IPS-18a (cell line): ENCODE data around the gene HNRNPA1.
"Not testable (repeated sequence)": the region's sequence is repeated elsewhere in the genome, so short reads cannot be mapped to it uniquely, and the experiment has no call there.

Source experiments
- H3K27ac ChIP-seq: one replicate; pipeline ENCODE4 v1.5.1; 2013; ENCODE audit warnings: low read length
- H3K27me3 ChIP-seq: one replicate; pipeline ENCODE4 v1.6.1; 2013; ENCODE audit warnings: mild to moderate bottlenecking, low read length; ENCODE audit not compliant: control insufficient read depth, insufficient read depth
- H3K36me3 ChIP-seq: one replicate; pipeline ENCODE4 v1.6.1; 2013; ENCODE audit warnings: low read depth, low read length; ENCODE audit not compliant: control insufficient read depth
- H3K4me1 ChIP-seq: one replicate; pipeline ENCODE4 v1.6.1; 2013; ENCODE audit warnings: low read depth, low read length; ENCODE audit not compliant: control insufficient read depth
- H3K4me3 ChIP-seq: one replicate; pipeline ENCODE4 v1.5.1; 2013; ENCODE audit warnings: low read length
- H3K9ac ChIP-seq: one replicate; pipeline ENCODE4 v1.6.1; 2013; ENCODE audit warnings: mild to moderate bottlenecking, low read length, moderate library complexity
- H3K9me3 ChIP-seq: one replicate; pipeline ENCODE4 v1.6.1; 2013; ENCODE audit warnings: low read depth, low read length; ENCODE audit not compliant: control insufficient read depth

The HNRNPA1 gene

DNA sequence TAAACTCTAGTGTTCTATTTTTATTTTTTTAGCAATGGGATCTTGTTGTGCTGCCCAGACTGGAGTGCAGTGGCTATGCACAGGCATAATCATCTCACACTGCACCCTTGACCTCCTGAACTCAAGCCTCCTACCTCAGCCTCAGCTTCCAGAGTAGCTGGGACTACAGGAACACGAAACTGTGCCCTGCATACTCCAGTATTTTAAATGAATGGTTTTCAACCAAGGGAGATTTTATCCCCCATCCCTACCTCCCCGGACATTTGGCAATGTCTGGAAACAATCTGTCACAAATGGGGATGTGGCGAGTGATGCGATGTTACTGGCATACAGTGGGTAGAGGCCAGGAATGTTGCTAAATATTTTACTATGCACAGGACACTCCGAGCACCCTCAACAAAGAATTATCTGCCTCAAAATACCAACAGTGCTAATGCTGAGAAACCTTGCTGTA lies 2.7 kb upstream of the HNRNPA1 start:
- Histone ChIP-seq H3K9ac (peak overlapping the region; percentile 99), H3K4me1 (peaks cover 16% of the 10 kb centered on the region), H3K4me3 (peak overlapping the region; percentile 89), H3K27ac (no peak overlapping the region), H3K9me3 (no peaks in the 10 kb centered on the region), H3K27me3 (no peaks in the 10 kb centered on the region), H3K36me3 (peaks cover 32% of the 10 kb centered on the region)

DNA sequence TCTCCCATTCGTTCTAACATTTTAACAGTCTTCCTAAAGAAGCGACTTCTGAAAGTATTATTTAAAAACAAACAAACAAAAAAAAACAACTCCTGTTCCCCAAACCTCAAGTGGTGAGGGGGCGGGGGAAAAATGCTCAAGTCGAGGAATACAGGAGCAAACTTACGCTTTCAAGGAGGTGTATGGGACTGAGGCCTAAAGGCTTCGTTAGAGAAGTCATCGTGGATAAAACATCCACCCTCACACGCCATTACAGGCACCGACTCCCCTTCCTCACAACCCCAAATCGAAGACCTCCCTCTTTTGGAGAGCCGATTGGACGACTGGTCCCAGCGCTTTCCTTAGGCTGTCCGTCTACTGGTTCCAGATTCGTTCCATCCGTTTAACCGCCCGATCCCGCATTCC lies 1.3 kb upstream of the HNRNPA1 start:
- Histone ChIP-seq H3K9ac (peak overlapping the region; percentile 99), H3K4me1 (peaks cover 17% of the 10 kb centered on the region), H3K4me3 (peak overlapping the region; percentile 89), H3K36me3 (peaks cover 36% of the 10 kb centered on the region), H3K27ac (peak overlapping the region; percentile 80), H3K27me3 (no peaks in the 10 kb centered on the region), H3K9me3 (no peaks in the 10 kb centered on the region)

DNA sequence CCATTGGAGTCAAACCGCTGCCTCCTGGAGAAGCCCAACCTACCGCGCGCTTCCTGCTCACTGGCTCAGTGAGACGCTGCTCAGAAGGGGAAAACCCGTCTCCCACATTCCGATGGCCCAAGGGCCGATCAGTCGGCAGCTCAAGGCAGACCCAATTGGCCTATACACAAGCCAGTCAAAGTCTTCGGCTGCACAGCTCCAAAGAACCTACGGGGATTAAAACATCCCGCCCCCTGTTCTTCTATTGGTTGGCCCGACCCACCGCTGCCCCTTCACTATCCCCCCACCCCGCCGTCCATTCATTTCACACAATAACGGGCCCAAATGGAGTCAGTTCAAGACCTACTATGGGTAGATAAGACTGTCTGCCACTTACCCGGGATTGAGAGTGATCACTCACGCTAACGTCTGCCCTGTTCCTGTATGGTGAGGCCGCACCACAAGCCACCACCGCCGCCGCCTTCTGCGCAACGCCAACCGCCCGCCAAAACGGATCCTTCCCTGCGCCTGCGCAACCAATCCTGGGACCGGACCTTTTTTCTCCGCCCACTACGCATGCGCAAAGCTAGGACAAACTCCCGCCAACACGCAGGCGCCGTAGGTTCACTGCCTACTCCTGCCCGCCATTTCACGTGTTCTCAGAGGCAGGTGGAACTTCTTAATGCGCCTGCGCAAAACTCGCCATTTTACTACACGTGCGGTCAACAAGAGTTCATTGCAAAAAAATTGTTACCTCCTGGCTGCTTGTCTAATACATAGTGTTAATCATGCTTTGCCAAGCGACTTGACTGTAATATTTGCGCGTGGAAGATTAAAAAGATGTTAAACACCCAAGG lies 676 bp upstream of the HNRNPA1 start, which contains the start of gene CBX5:
Gene CBX5, minus strand, starts transcription at position 491 of the 836 bp plus-strand sequence. CDS start 22,472 bp downstream, outside the sequence.
- H3K36me3 ChIP-seq, result peaks cover 41% of the 10 kb centered on the region
- no peaks in the 10 kb centered on the region for H3K9me3 ChIP-seq
- peaks cover 17% of the 10 kb centered on the region for H3K4me1 ChIP-seq

DNA sequence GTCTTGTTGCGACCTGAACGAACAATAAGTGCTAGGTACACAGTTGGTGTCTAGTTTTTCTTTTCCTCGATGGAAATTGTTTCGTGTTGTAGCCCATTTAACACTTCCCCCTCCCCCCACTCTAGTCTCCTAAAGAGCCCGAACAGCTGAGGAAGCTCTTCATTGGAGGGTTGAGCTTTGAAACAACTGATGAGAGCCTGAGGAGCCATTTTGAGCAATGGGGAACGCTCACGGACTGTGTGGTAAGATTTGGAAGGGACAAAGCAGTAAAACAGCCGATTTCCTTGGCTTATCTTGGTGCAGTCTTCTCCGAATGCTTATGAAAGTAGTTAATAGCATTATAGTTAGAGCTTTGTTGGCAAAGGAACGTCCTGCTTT lies 724 bp downstream of the HNRNPA1 start:
- Histone ChIP-seq H3K4me1 (peaks cover 17% of the 10 kb centered on the region), H3K9ac (peak overlapping the region; percentile 99), H3K4me3 (peak overlapping the region; percentile 89), H3K27ac (peak overlapping the region; percentile 97), H3K36me3 (peaks cover 55% of the 10 kb centered on the region)
- not testable (repeated sequence) for H3K27me3 ChIP-seq, H3K9me3 ChIP-seq

More for the DNA sequence above, 676 bp upstream of the HNRNPA1 start, which contains the start of gene CBX5:
- Histone ChIP-seq H3K9ac (peak within 1 kb of the TSS; percentile 99), H3K27ac (peak within 1 kb of the TSS; percentile 98), H3K27me3 (no peaks in the 10 kb centered on the region), H3K4me3 (peak within 1 kb of the TSS; percentile 89)

DNA sequence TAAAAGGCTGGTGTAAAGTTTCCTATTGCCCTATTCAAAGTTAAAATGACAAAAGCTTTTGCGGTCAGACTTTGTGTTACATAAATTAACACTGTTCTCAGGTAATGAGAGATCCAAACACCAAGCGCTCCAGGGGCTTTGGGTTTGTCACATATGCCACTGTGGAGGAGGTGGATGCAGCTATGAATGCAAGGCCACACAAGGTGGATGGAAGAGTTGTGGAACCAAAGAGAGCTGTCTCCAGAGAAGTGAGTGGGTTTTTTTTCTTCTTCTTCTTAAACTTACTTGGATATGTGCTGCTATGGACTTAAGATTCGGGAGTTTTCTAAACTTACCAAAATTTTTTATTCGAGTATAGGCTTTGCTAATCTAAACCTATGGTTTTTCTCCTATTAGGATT lies 1.2 kb downstream of the HNRNPA1 start:
- peaks cover 59% of the 10 kb centered on the region for H3K36me3 ChIP-seq
- peak overlapping the region; percentile 89 for H3K4me3 ChIP-seq
- H3K27me3 ChIP-seq, H3K9me3 ChIP-seq: not testable (repeated sequence)
- H3K9ac ChIP-seq, result peak overlapping the region; percentile 99
- peak overlapping the region; percentile 97 for H3K27ac ChIP-seq
- H3K4me1 ChIP-seq, result peaks cover 17% of the 10 kb centered on the region

DNA sequence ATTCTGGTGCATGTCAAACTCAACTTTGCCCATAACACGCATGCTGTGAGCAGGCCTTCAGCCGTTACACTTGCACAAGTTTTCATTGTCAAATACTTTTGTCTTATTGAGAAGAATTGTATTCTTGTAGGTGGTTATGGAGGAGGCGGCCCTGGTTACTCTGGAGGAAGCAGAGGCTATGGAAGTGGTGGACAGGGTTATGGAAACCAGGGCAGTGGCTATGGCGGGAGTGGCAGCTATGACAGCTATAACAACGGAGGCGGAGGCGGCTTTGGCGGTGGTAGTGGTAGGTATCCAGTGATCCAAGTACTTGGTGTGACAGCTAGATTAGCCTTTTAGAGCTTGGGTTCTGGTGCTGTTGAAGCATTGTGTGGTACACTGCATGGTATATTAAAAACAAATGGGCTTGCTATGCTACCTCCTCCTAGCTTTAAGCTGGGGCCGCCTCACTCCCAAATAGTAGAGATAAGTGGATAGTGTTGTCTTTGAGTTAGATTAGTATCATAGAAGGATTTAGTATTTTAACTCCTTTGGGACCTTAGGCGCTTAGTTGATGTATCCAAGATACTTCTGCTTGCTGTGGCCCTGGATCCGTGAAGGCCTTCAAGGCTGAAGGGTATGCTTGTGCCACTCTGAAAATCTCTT lies 2.5 kb downstream of the HNRNPA1 start:
- H3K9me3 ChIP-seq, result no peaks in the 10 kb centered on the region
- H3K4me3 ChIP-seq, result peak overlapping the region; percentile 89
- peaks cover 13% of the 10 kb centered on the region for H3K4me1 ChIP-seq
- peak overlapping the region; percentile 99 for H3K9ac ChIP-seq
- peaks cover 68% of the 10 kb centered on the region for H3K36me3 ChIP-seq
- no peaks in the 10 kb centered on the region for H3K27me3 ChIP-seq
- no peak overlapping the region for H3K27ac ChIP-seq

DNA sequence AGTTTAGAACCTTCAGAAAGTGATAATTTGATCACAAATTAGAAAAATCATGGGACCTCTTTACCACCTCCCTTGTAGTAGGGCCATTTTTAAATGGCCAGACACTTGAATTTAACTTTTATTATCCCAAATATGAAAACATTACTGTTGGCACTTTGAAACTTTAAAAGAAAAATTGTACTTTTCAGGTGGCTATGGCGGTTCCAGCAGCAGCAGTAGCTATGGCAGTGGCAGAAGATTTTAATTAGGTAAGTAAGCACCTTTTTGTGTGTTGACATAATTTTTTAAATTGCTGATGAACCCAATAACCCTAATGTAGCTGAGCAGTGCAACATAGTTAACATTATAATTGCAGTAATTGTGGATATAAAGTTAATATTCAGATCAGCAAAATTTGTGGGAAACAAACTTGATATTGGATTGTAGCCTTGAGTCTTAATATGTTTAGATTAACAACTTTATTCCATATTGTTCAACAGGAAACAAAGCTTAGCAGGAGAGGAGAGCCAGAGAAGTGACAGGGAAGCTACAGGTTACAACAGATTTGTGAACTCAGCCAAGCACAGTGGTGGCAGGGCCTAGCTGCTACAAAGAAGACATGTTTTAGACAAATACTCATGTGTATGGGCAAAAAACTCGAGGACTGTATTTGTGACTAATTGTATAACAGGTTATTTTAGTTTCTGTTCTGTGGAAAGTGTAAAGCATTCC lies 3.7 kb downstream of the HNRNPA1 start:
- not testable (repeated sequence) for H3K4me1 ChIP-seq, H3K9me3 ChIP-seq, H3K27me3 ChIP-seq, H3K27ac ChIP-seq
- peak overlapping the region; percentile 89 for H3K4me3 ChIP-seq
- H3K9ac ChIP-seq, result peak overlapping the region; percentile 99
- H3K36me3 ChIP-seq, result peaks cover 68% of the 10 kb centered on the region

DNA sequence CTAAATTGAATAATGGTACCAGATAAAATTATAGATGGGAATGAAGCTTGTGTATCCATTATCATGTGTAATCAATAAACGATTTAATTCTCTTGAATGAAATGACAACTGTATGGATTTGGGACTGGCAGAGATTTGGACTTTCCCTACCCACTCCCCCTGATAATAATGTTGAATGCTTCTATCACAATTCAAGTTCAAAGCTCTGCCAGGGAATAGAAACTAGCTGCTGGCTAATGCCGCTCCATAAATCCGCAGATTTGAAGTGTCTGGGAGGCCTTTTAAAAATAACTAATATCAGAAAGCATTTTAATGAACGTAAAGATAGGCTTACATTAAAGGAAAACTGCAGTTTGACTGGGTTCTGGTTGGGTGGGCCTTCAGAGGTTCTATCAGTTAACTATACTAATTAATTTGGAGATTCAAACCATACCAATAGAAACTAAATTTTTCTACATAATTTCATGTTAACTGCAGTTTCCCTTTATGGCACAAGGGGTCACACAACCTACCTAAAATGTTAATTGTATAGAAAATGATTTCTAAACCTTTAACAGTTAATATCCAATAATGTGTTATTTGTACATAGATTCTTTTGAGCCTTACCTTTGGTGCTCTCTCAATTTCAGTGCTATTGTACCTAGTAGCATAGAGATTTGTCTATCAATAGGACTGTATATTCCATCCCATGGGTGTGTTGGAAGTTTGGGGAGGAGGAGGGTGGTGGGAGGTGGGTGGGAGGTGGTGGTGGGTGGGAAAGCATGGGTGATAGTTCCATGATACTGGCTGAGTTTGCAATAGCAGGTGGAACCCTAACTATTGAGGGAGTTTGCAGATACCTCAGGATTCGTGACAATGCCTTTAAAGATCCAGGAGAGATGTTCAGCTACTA lies 4.9 kb downstream of the HNRNPA1 start:
- no peak overlapping the region for H3K9ac ChIP-seq
- no peak overlapping the region for H3K27ac ChIP-seq
- peak overlapping the region; percentile 15 for H3K4me3 ChIP-seq
- H3K9me3 ChIP-seq, result no peaks in the 10 kb centered on the region
- H3K4me1 ChIP-seq, result peaks cover 8% of the 10 kb centered on the region
- no peaks in the 10 kb centered on the region for H3K27me3 ChIP-seq
- peaks cover 68% of the 10 kb centered on the region for H3K36me3 ChIP-seq

DNA sequence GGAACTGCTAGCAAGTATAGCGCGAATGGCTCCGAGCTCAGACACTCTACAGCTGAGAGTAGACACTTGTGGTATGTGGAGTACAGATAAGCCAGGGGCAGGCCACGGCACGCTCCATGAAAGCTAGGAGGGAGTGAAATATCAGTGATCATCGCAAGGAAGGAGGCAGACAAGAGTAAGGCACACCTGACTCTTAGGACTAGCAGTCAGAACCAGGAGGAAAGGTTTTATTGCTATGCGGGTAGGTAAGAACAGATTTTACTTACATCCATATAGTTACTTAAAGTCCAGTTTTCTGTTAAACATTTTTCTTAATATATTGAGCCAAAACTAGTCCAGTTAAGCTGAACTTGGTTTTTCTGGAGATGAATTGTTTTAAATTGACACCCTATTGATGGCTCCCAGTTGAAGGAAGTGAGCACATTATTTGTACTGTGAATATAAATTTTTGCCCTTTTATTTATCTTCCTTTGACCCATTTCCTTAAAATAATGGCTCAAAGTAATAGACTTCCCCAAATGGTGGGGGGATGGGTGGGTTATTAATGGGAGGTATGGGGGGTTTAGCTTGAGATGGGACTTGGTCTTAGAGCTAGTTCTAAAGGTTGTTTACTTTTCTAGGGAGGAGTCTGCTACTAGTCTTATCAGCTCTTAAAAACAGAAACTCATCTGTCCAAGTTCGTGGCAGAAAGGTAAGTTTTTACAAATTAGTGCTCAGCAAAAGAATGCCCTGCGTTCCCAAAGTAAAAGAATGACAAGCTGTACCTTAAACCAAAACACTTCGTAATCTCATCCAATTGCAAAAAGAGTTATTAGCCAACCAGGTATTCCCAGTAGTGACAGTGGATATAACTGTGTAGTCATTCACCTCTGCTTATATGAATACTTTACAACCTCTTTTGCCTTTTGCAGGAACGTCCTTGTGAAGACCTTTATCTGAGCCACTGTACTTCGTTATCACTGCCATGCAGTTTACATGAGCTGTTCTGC lies 5.8 kb downstream of the HNRNPA1 start:
- H3K4me1 ChIP-seq, result peaks cover 8% of the 10 kb centered on the region
- H3K9ac ChIP-seq, result no peak overlapping the region
- no peaks in the 10 kb centered on the region for H3K27me3 ChIP-seq
- H3K27ac ChIP-seq, result no peak overlapping the region
- no peak overlapping the region for H3K4me3 ChIP-seq
- H3K9me3 ChIP-seq, result no peaks in the 10 kb centered on the region
- H3K36me3 ChIP-seq, result peaks cover 63% of the 10 kb centered on the region
